HEK293 (cell line): ENCODE measurements around the gene CIAO2A.
"Not testable (repeated sequence)": the region's sequence is repeated elsewhere in the genome, so short reads cannot be mapped to it uniquely, and the experiment has no call there.

Experiments used
- CTCF ChIA-PET: fragments of 350-600 bp; formaldehyde crosslinking; extraction: SDS; loops from one replicate; lab custom pipeline; 2021; ENCODE audit warnings: antibody characterized with exemption; lab: Yijun Ruan, JAX
- POLR2A ChIA-PET: fragments of 300-600 bp; formaldehyde crosslinking; extraction: SDS; loops from one replicate; lab custom pipeline; 2020; ENCODE audit warnings: antibody characterized with exemption, inconsistent platforms; lab: Yijun Ruan, JAX
- H3K27ac ChIP-seq: fragments of 200-500 bp; sonication (Bioruptor generic); 2 replicates; pipeline ENCODE4 v1.5.1; 2014; ENCODE audit warnings: low read depth, low read length, control low read depth, inconsistent platforms; ENCODE audit errors: extremely low read depth
- H3K36me3 ChIP-seq, 2 experiments: fragments of 200-500 bp in 1 of 2; sonication (Bioruptor generic) in 1 of 2; 1 replicate in 1 of 2; 2 replicates in 1 of 2; pipeline ENCODE4 v1.5.1; 2014 to 2017; ENCODE audit warnings: inconsistent platforms in 2 of 2, low read length in 2 of 2; ENCODE audit not compliant: control insufficient read depth in 2 of 2, insufficient read depth in 1 of 2
- H3K4me1 ChIP-seq: fragments of 200-500 bp; sonication (Bioruptor generic); 2 replicates; pipeline ENCODE4 v1.5.1; 2014; ENCODE audit warnings: mild to moderate bottlenecking, low read length, inconsistent platforms; ENCODE audit not compliant: control insufficient read depth, insufficient read depth
- H3K4me3 ChIP-seq: 2 replicates; pipeline ENCODE4 v1.5.1; 2011; ENCODE audit warnings: low read depth, mild to moderate bottlenecking, control low read depth, low read length, moderate library complexity
- H3K9me3 ChIP-seq: fragments of 200-500 bp; sonication (Bioruptor generic); 2 replicates; pipeline ENCODE4 v1.5.1; 2014; ENCODE audit warnings: low read depth, low read length, inconsistent platforms; ENCODE audit not compliant: control insufficient read depth, insufficient read depth
- CTCF ChIP-seq: fragments of 450-650 bp; formaldehyde crosslinking; IDR thresholded peaks from 2 replicates; pipeline ENCODE4 v1.5.1; 2016; ENCODE audit warnings: missing biosample characterization, missing genetic modification characterization
- KLF8 ChIP-seq: fragments of 450-650 bp; formaldehyde crosslinking; IDR thresholded peaks from 2 replicates; pipeline ENCODE4 v1.5.1; 2016; ENCODE audit warnings: missing biosample characterization, missing genetic modification characterization
- PRDM1 ChIP-seq: fragments of 450-650 bp; formaldehyde crosslinking; IDR thresholded peaks from 2 replicates; pipeline ENCODE4; 2016; ENCODE audit warnings: missing biosample characterization, missing genetic modification characterization
- SP2 ChIP-seq: fragments of 450-650 bp; formaldehyde crosslinking; IDR thresholded peaks from 2 replicates; pipeline ENCODE4 v1.5.1; 2016; ENCODE audit warnings: missing biosample characterization, missing genetic modification characterization
- ZBTB17 ChIP-seq: fragments of 450-650 bp; formaldehyde crosslinking; IDR thresholded peaks from 2 replicates; pipeline ENCODE4 v1.5.1; 2016; ENCODE audit warnings: missing biosample characterization, missing genetic modification characterization
- ZBTB20 ChIP-seq: fragments of 450-650 bp; formaldehyde crosslinking; IDR thresholded peaks from 2 replicates; pipeline ENCODE4 v1.5.1; 2016; ENCODE audit warnings: missing biosample characterization, missing genetic modification characterization
- ZFP37 ChIP-seq: fragments of 450-650 bp; formaldehyde crosslinking; IDR thresholded peaks from 2 replicates; pipeline ENCODE4 v1.5.1; 2016; ENCODE audit warnings: missing biosample characterization, missing genetic modification characterization
- ZFP41 ChIP-seq: fragments of 450-650 bp; formaldehyde crosslinking; IDR thresholded peaks from 2 replicates; pipeline ENCODE4 v1.5.1; 2016; ENCODE audit warnings: missing biosample characterization, missing genetic modification characterization, borderline replicate concordance
- ZNF155 ChIP-seq: fragments of 450-650 bp; formaldehyde crosslinking; IDR thresholded peaks from 2 replicates; pipeline ENCODE4 v1.5.1; 2016; ENCODE audit warnings: missing biosample characterization, missing genetic modification characterization
- ZNF223 ChIP-seq: fragments of 450-650 bp; formaldehyde crosslinking; IDR thresholded peaks from 2 replicates; pipeline ENCODE4 v1.5.1; 2016; ENCODE audit warnings: missing biosample characterization, missing genetic modification characterization
- ZNF292 ChIP-seq: fragments of 450-650 bp; formaldehyde crosslinking; IDR thresholded peaks from 2 replicates; pipeline ENCODE4 v1.5.1; 2016; ENCODE audit warnings: low read depth, missing biosample characterization, missing genetic modification characterization, borderline replicate concordance
- ZNF350 ChIP-seq: fragments of 450-650 bp; formaldehyde crosslinking; IDR thresholded peaks from 2 replicates; pipeline ENCODE4 v1.5.0; 2017; ENCODE audit warnings: missing biosample characterization, mild to moderate bottlenecking, missing genetic modification characterization
- ZNF501 ChIP-seq: fragments of 450-650 bp; formaldehyde crosslinking; IDR thresholded peaks from 2 replicates; pipeline ENCODE4 v1.5.1; 2016; ENCODE audit warnings: missing biosample characterization, missing genetic modification characterization
- ZNF513 ChIP-seq: fragments of 450-650 bp; IDR thresholded peaks from 2 replicates; pipeline ENCODE4 v1.5.1; 2018; ENCODE audit warnings: missing biosample characterization, missing genetic modification characterization
- ZNF514 ChIP-seq: fragments of 450-650 bp; formaldehyde crosslinking; IDR thresholded peaks from 2 replicates; pipeline ENCODE4 v1.5.1; 2016; ENCODE audit warnings: missing biosample characterization, missing genetic modification characterization
- ZNF555 ChIP-seq: fragments of 450-650 bp; formaldehyde crosslinking; conservative IDR thresholded peaks from 2 replicates; pipeline ENCODE4 v1.5.1; 2017; ENCODE audit warnings: missing biosample characterization, mild to moderate bottlenecking, missing genetic modification characterization, inconsistent platforms
- ZNF571 ChIP-seq: fragments of 450-650 bp; formaldehyde crosslinking; IDR thresholded peaks from 2 replicates; pipeline ENCODE4 v1.5.0; 2017; ENCODE audit warnings: missing biosample characterization, missing genetic modification characterization
- ZNF596 ChIP-seq: fragments of 450-650 bp; IDR thresholded peaks from 2 replicates; pipeline ENCODE4 v1.5.0; 2018; ENCODE audit warnings: missing biosample characterization, mild to moderate bottlenecking, missing genetic modification characterization, moderate library complexity
- ZNF621 ChIP-seq: fragments of 450-650 bp; formaldehyde crosslinking; IDR thresholded peaks from 2 replicates; pipeline ENCODE4 v1.5.1; 2017; ENCODE audit warnings: missing biosample characterization, missing genetic modification characterization
- ZNF629 ChIP-seq: fragments of 450-650 bp; formaldehyde crosslinking; IDR thresholded peaks from 2 replicates; pipeline ENCODE4 v1.5.1; 2017; ENCODE audit warnings: missing biosample characterization, missing genetic modification characterization
- ZNF792 ChIP-seq: fragments of 450-650 bp; formaldehyde crosslinking; IDR thresholded peaks from 2 replicates; pipeline ENCODE4 v1.5.1; 2016; ENCODE audit warnings: missing biosample characterization, missing genetic modification characterization

Gene CIAO2A

GRCh38 chr15:64122444-64122843, 28.8 kb upstream of the CIAO2A start:
- Histone ChIP-seq H3K4me3 (no peak overlapping the region), H3K27ac (no peak overlapping the region)
- no peak for TF ChIP-seq ZNF155
- no peak for TF ChIP-seq ZFP37 (tag by site-specific recombination)
- TF ChIP-seq ZBTB17: no peak
- TF ChIP-seq ZNF501: no peak
- no peak for TF ChIP-seq ZNF514 (tag by site-specific recombination)
- no peak for TF ChIP-seq ZNF292 (tag by site-specific recombination)
- no peak for TF ChIP-seq ZBTB20
- no peak for TF ChIP-seq ZNF555 (tag by site-specific recombination)
- no peak for TF ChIP-seq ZNF596 (tag by site-specific recombination)
- TF ChIP-seq KLF8 (tag by site-specific recombination): no peak
- TF ChIP-seq, all 188 proteins: peak for 0
- H3K9me3 ChIP-seq: no peaks in the 10 kb centered on the region
- H3K36me3 ChIP-seq: peaks cover 12 to 81% of the 10 kb centered on the region in 2 experiments
- POLR2A ChIA-PET: interaction anchor here (0.6 kb wide), 1 partner anchor 16 kb away, joined by 3 read pairs; no protein-coding TSS in a partner anchor
- H3K4me1 ChIP-seq: no peaks in the 10 kb centered on the region
- CTCF ChIA-PET: interaction anchor here (1.2 kb wide), 1 partner anchor 370 kb away, joined by 3 read pairs; no protein-coding TSS in a partner anchor

- no peaks in the 10 kb centered on the region for H3K9me3 ChIP-seq
- TF ChIP-seq ZFP41 (tag by site-specific recombination) (no peak), ZNF155 (no peak), ZNF621 (tag by site-specific recombination) (no peak), ZNF629 (tag by site-specific recombination) (no peak), ZNF292 (tag by site-specific recombination) (no peak), ZNF792 (tag by site-specific recombination) (no peak), PRDM1 (tag by site-specific recombination) (no peak), SP2 (no peak), ZNF513 (no peak), ZNF223 (tag by site-specific recombination) (no peak), ZNF571 (tag by site-specific recombination) (no peak), CTCF (tag by site-specific recombination) (no peak), ZNF350 (tag by site-specific recombination) (no peak)
- TF ChIP-seq, all 188 proteins: peak for 0
- ChIA-PET POLR2A (no interaction called here), CTCF (interaction anchor here (0.6 kb wide), 1 partner anchor 1137 kb away, joined by 4 read pairs; no protein-coding TSS in a partner anchor)
- no peak overlapping the region for H3K27ac ChIP-seq
- no peak overlapping the region for H3K4me3 ChIP-seq
- no peaks in the 10 kb centered on the region for H3K4me1 ChIP-seq
- H3K36me3 ChIP-seq: peaks cover 4 to 80% of the 10 kb centered on the region in 2 experiments
Observed at GRCh38 chr15:64121614-64122013, 28.0 kb upstream of the CIAO2A start.

- POLR2A ChIA-PET: interaction anchor here (0.7 kb wide), 2 partner anchors 21 to 26 kb away, joined by 4 to 10 read pairs; partner anchors contain the start of gene CIAO2A
- H3K9me3 ChIP-seq, H3K4me1 ChIP-seq, H3K27ac ChIP-seq, H3K4me3 ChIP-seq, CTCF ChIA-PET: not testable (repeated sequence)
- H3K36me3 ChIP-seq: peaks cover 4 to 85% of the 10 kb centered on the region in 2 experiments
Observed at GRCh38 chr15:64120322-64120721, 26.7 kb upstream of the CIAO2A start.
